ENCODE results near the gene SCGB1C2. TPM values are rescaled to one million over a fixed set of nuclear protein-coding genes. Genes with fewer than 3 reads are reported as not detected.
"Not testable (repeated sequence)": the region's sequence is repeated elsewhere in the genome, so short reads cannot be mapped to it uniquely, and the experiment has no call there.

Gene SCGB1C2
- total and polyA plus RNA-seq, 2 donors (not counting 3 experiments of a cell fraction or from before 2014, with no cell fraction given): not detected

DNA sequence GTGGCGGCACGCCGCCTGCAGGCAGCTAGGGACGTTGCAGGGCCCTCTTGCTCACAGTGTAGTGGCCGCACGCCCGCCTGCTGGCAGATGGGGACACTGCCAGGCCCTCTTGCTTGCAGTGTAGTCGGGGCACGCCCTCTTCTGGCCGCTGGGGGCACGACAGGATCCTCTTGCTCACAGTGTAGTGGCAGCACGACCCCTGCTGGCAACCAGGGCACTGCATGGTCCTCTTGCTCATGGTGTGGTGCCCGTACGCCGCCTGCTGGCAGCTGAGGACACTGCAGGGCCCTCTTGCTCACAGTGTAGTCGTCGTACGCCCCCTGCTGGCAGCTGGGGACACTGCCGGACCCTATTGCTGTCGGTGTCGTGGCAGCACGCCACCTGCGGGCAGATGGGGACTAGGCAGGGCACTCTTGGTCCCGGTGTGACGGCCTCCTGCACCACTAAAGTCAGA lies 3.0 kb upstream of the SCGB1C2 start:
- DNase-seq (ENCODE audit: low read depth, low spot score); CTCF ChIA-PET; dilution Hi-C loops (cut with MboI; ENCODE audit: extremely low pct_ligation_motif_present, low sequenced_read_pairs); H3K36me3 ChIP-seq (ENCODE audit: control insufficient read depth in 2 of 2, extremely low read depth in 1 of 2, insufficient read depth in 2 of 2, low read length in 2 of 2); H3K27ac ChIP-seq (ENCODE audit: insufficient read depth, low read depth, low read length); H3K79me2 ChIP-seq (ENCODE audit: control insufficient read depth, insufficient read depth, low read length); H3K27me3 ChIP-seq (ENCODE audit: control insufficient read depth in 2 of 2, insufficient read depth in 2 of 2, low read length in 2 of 2); H3K4me1 ChIP-seq (ENCODE audit: control insufficient read depth, extremely low read depth, insufficient read depth, low read length); BruUV-seq (replicated peaks); H3K9ac ChIP-seq (replicated peaks; ENCODE audit: extremely low read depth, insufficient read depth, low read length); H4K20me1 ChIP-seq (replicated peaks; ENCODE audit: control insufficient read depth, extremely low read depth, insufficient read depth, low read length); POLR2A ChIA-PET; H3K4me3 ChIP-seq (replicated peaks in 1 of 3; ENCODE audit: insufficient read depth in 1 of 3, low read depth in 1 of 3, low read length in 3 of 3); H3K9me3 ChIP-seq (replicated peaks; ENCODE audit: control insufficient read depth, insufficient read depth, low read length); FAIRE-seq; H2AFZ ChIP-seq (ENCODE audit: low read depth, low read length); H3K4me2 ChIP-seq (ENCODE audit: insufficient read depth, low read length); intact Hi-C loops (cut with micrococcal nuclease); H3K9me1 ChIP-seq (replicated peaks; ENCODE audit: control insufficient read depth, extremely low read depth, insufficient read depth, low read length): not testable (repeated sequence)
- TF ChIP-seq, protein P1, sequence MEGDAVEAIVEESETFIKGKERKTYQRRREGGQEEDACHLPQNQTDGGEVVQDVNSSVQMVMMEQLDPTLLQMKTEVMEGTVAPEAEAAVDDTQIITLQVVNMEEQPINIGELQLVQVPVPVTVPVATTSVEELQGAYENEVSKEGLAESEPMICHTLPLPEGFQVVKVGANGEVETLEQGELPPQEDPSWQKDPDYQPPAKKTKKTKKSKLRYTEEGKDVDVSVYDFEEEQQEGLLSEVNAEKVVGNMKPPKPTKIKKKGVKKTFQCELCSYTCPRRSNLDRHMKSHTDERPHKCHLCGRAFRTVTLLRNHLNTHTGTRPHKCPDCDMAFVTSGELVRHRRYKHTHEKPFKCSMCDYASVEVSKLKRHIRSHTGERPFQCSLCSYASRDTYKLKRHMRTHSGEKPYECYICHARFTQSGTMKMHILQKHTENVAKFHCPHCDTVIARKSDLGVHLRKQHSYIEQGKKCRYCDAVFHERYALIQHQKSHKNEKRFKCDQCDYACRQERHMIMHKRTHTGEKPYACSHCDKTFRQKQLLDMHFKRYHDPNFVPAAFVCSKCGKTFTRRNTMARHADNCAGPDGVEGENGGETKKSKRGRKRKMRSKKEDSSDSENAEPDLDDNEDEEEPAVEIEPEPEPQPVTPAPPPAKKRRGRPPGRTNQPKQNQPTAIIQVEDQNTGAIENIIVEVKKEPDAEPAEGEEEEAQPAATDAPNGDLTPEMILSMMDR (IDR thresholded peaks at IDR 0.05; ENCODE audit: extremely low read depth in 1 of 2, insufficient read depth in 1 of 2, low read depth in 1 of 2, low read length in 2 of 2): peak in 1 of 2 donors; percentile 9

GRCh38 chr17:135022-135421 lies 2.3 kb upstream of the SCGB1C2 start:
- FAIRE-seq; H4K20me1 ChIP-seq (replicated peaks; ENCODE audit: control insufficient read depth, extremely low read depth, insufficient read depth, low read length); CTCF ChIA-PET; POLR2A ChIA-PET; BruUV-seq (replicated peaks); H3K79me2 ChIP-seq (ENCODE audit: control insufficient read depth, insufficient read depth, low read length); DNase-seq (ENCODE audit: low read depth, low spot score); H2AFZ ChIP-seq (ENCODE audit: low read depth, low read length); H3K36me3 ChIP-seq (ENCODE audit: control insufficient read depth in 2 of 2, extremely low read depth in 1 of 2, insufficient read depth in 2 of 2, low read length in 2 of 2); H3K4me1 ChIP-seq (ENCODE audit: control insufficient read depth, extremely low read depth, insufficient read depth, low read length); H3K9me1 ChIP-seq (replicated peaks; ENCODE audit: control insufficient read depth, extremely low read depth, insufficient read depth, low read length); H3K9ac ChIP-seq (replicated peaks; ENCODE audit: extremely low read depth, insufficient read depth, low read length); H3K9me3 ChIP-seq (replicated peaks; ENCODE audit: control insufficient read depth, insufficient read depth, low read length); H3K4me2 ChIP-seq (ENCODE audit: insufficient read depth, low read length); H3K27me3 ChIP-seq (ENCODE audit: control insufficient read depth in 2 of 2, insufficient read depth in 2 of 2, low read length in 2 of 2); dilution Hi-C loops (cut with MboI; ENCODE audit: extremely low pct_ligation_motif_present, low sequenced_read_pairs); H3K4me3 ChIP-seq (replicated peaks in 1 of 3; ENCODE audit: insufficient read depth in 1 of 3, low read depth in 1 of 3, low read length in 3 of 3); intact Hi-C loops (cut with micrococcal nuclease); H3K27ac ChIP-seq (ENCODE audit: insufficient read depth, low read depth, low read length): not testable (repeated sequence)

DNA sequence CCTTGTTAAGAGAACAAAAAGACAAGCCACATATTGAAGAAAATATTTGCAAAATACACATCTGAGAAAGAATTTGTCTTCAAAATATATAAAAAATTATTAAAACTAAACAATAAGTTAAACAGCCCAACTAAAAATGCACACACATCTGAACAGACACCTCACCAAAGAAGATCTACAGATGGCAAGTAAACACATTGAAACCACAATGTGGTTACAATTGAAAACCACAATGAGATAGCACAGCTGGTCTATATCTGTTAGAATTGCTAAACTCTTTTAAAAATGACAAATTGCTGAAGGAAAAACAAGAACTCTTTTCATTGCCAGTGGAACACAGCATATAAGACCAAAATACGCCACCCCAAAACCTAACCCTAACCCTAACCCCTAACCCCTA lies 1.5 kb upstream of the SCGB1C2 start:
- H3K9me3 ChIP-seq (replicated peaks; ENCODE audit: control insufficient read depth, insufficient read depth, low read length); H3K4me3 ChIP-seq (replicated peaks in 1 of 3; ENCODE audit: insufficient read depth in 1 of 3, low read depth in 1 of 3, low read length in 3 of 3); FAIRE-seq; POLR2A ChIA-PET; intact Hi-C loops (cut with micrococcal nuclease); dilution Hi-C loops (cut with MboI; ENCODE audit: extremely low pct_ligation_motif_present, low sequenced_read_pairs); H3K79me2 ChIP-seq (ENCODE audit: control insufficient read depth, insufficient read depth, low read length); H3K36me3 ChIP-seq (ENCODE audit: control insufficient read depth in 2 of 2, extremely low read depth in 1 of 2, insufficient read depth in 2 of 2, low read length in 2 of 2); H4K20me1 ChIP-seq (replicated peaks; ENCODE audit: control insufficient read depth, extremely low read depth, insufficient read depth, low read length); BruUV-seq (replicated peaks); H2AFZ ChIP-seq (ENCODE audit: low read depth, low read length); DNase-seq (ENCODE audit: low read depth, low spot score); H3K4me1 ChIP-seq (ENCODE audit: control insufficient read depth, extremely low read depth, insufficient read depth, low read length); CTCF ChIA-PET; H3K9me1 ChIP-seq (replicated peaks; ENCODE audit: control insufficient read depth, extremely low read depth, insufficient read depth, low read length); H3K27me3 ChIP-seq (ENCODE audit: control insufficient read depth in 2 of 2, insufficient read depth in 2 of 2, low read length in 2 of 2); H3K4me2 ChIP-seq (ENCODE audit: insufficient read depth, low read length); H3K9ac ChIP-seq (replicated peaks; ENCODE audit: extremely low read depth, insufficient read depth, low read length); H3K27ac ChIP-seq (ENCODE audit: insufficient read depth, low read depth, low read length): not testable (repeated sequence)
